K562 (cell line): ENCODE results near the gene WASHC3. TPM values are rescaled to one million over a fixed set of nuclear protein-coding genes. Genes with fewer than 3 reads are reported as not detected.

Experiments
- ATAC-seq: fragments of 200-7000 bp; cut with Tn5 transposase; 3 replicates; pipeline ENCODE4 v1.9.1; 2020; ENCODE audit warnings: moderate library complexity
- BruUV-seq: library from RNA; stranded (reverse); fragments of 400-500 nt; replicated peaks from 2 replicates; lab custom pipeline; 2021; lab: Mats Ljungman, UMichigan
- CTCF ChIA-PET: fragments of 300-600 bp; formaldehyde crosslinking; extraction: SDS; loops from one replicate; lab custom pipeline; 2021; ENCODE audit warnings: low intra/inter-chr PET ratio; lab: Yijun Ruan, JAX
- POLR2A ChIA-PET: fragments of 300-600, 350-650 bp; sonication (Branson Sonifier 250); formaldehyde crosslinking; extraction: SDS; loops from one replicate; lab custom pipeline; 2021; ENCODE audit warnings: antibody characterized with exemption, inconsistent platforms; lab: Yijun Ruan, JAX
- DNase-seq, 4 experiments: peaks; one replicate each; pipeline versions ENCODE4 v3.0.0 to v3.0.0-alpha.2; 2011 to 2018; ENCODE audit warnings: low spot score in 3 of 4, mixed read lengths in 3 of 4; ENCODE audit errors: extremely low read depth in 1 of 4
- FAIRE-seq: peaks from 2 replicates; lab custom pipeline; 2011; peaks lifted over from hg19 to GRCh38; lab: Jason Lieb, UNC
- H2AFZ ChIP-seq: 2 replicates; pipeline ENCODE4 v1.6.0; 2011; ENCODE audit warnings: low read depth, low read length, control low read depth, inconsistent platforms
- H3K27ac ChIP-seq: fragments of 200-600 bp; 3 replicates; pipeline ENCODE4 v1.8.0; 2011; ENCODE audit warnings: low read depth, mild to moderate bottlenecking, control low read depth, inconsistent platforms, low read length, moderate library complexity, mixed read lengths; ENCODE audit errors: extremely low read depth
- H3K27me3 ChIP-seq, 2 experiments: fragments of 300-600 bp in 1 of 2; 2 replicates in 1 of 2; 3 replicates in 1 of 2; pipeline versions ENCODE4 v1.6.0 to v1.8.0; 2011; ENCODE audit warnings: inconsistent platforms in 2 of 2, low read length in 2 of 2, mild to moderate bottlenecking in 1 of 2, mixed read lengths in 1 of 2, moderate library complexity in 1 of 2; ENCODE audit not compliant: control insufficient read depth in 2 of 2, insufficient read depth in 2 of 2
- H3K36me3 ChIP-seq: fragments of 300-600 bp; 3 replicates; pipeline ENCODE4 v1.8.0; 2011; ENCODE audit warnings: mild to moderate bottlenecking, low read length, inconsistent platforms; ENCODE audit not compliant: control insufficient read depth, insufficient read depth
- H3K4me1 ChIP-seq, 2 experiments: fragments of 200-600 bp in 1 of 2; replicated peaks in 1 of 2; 2 replicates in 1 of 2; 3 replicates in 1 of 2; pipeline versions ENCODE4 v1.5.1 to v1.8.0; 2011; ENCODE audit warnings: inconsistent platforms in 2 of 2, low read length in 2 of 2, mild to moderate bottlenecking in 1 of 2, mixed read lengths in 1 of 2, moderate library complexity in 1 of 2; ENCODE audit not compliant: control insufficient read depth in 2 of 2, insufficient read depth in 2 of 2
- H3K4me2 ChIP-seq: 2 replicates; pipeline ENCODE4 v1.6.1; 2011; ENCODE audit warnings: low read length, control low read depth, inconsistent platforms, mixed read lengths; ENCODE audit not compliant: insufficient read depth
- H3K4me3 ChIP-seq: fragments of 200-600 bp; sonication (generic), shearing (Covaris generic); 2 replicates; pipeline ENCODE4 v1.5.1; 2016; ENCODE audit warnings: control low read depth, inconsistent platforms
- H3K79me2 ChIP-seq: fragments of 200-600 bp; 3 replicates; pipeline ENCODE4 v1.8.0; 2011; ENCODE audit warnings: low read length, inconsistent platforms; ENCODE audit not compliant: control insufficient read depth, insufficient read depth
- H3K9ac ChIP-seq, 2 experiments: 2 replicates each; pipeline versions ENCODE4 v1.6.0 to v1.6.1; 2011; ENCODE audit warnings: low read depth in 2 of 2, low read length in 2 of 2, control low read depth in 1 of 2, inconsistent platforms in 1 of 2, mild to moderate bottlenecking in 1 of 2, mixed read lengths in 1 of 2; ENCODE audit not compliant: insufficient read depth in 1 of 2
- H3K9me1 ChIP-seq: one replicate; pipeline ENCODE4 v1.6.0; 2011; ENCODE audit warnings: inconsistent platforms, mild to moderate bottlenecking, low read length, moderate library complexity; ENCODE audit not compliant: control insufficient read depth, insufficient read depth
- H3K9me3 ChIP-seq: replicated peaks from 2 replicates; pipeline ENCODE4 v1.5.1; 2011; ENCODE audit warnings: low read depth, low read length, inconsistent platforms; ENCODE audit not compliant: control insufficient read depth, insufficient read depth
- H4K20me1 ChIP-seq: replicated peaks from 2 replicates; pipeline ENCODE4 v1.6.1; 2011; ENCODE audit warnings: low read length, inconsistent platforms, mixed read lengths; ENCODE audit not compliant: control insufficient read depth, insufficient read depth
- BHLHE40 ChIP-seq: IDR thresholded peaks from 2 replicates; pipeline ENCODE4 v1.6.1; 2011; ENCODE audit warnings: low read length, improper control_type of control experiment
- BMI1 ChIP-seq: fragments of 150-350 bp; IDR thresholded peaks from 2 replicates; pipeline ENCODE4 v1.6.1; 2014; ENCODE audit warnings: low read length
- ELF2 ChIP-seq: fragments of 250-450 bp; sonication (Bioruptor Pico); IDR thresholded peaks from 2 replicates; pipeline ENCODE4 v1.5.0; 2021; ENCODE audit warnings: mild to moderate bottlenecking
- KDM5B ChIP-seq: fragments of 200-600 bp; sonication (generic); IDR thresholded peaks from 2 replicates; pipeline ENCODE4 v1.6.1; 2012; ENCODE audit warnings: low read depth, mild to moderate bottlenecking, moderate library complexity, low read length, control low read depth, inconsistent platforms; ENCODE audit not compliant: insufficient replicate concordance
- MCM5 ChIP-seq: fragments of 450-650 bp; IDR thresholded peaks from 2 replicates; pipeline ENCODE4 v1.6.1; 2016; ENCODE audit warnings: low read depth
- SMARCB1 ChIP-seq: IDR thresholded peaks from 2 replicates; pipeline ENCODE4 v1.6.1; 2011; ENCODE audit warnings: improper control_type of control experiment, low read depth; ENCODE audit not compliant: insufficient read length
- YBX1 ChIP-seq: fragments of 450-650 bp; IDR thresholded peaks from 2 replicates; pipeline ENCODE4 v1.7.1; 2016; ENCODE audit warnings: mild to moderate bottlenecking
- ZBTB11 ChIP-seq, 3 experiments: fragments of 200-800 bp in 1 of 3; fragments of 250-450 bp in 1 of 3; fragments of 450-650 bp in 1 of 3; sonication (Bioruptor Pico) in 1 of 3; sonication (Bioruptor generic) in 1 of 3; formaldehyde crosslinking in 1 of 3; IDR thresholded peaks; 2 replicates each; pipeline versions ENCODE4 v1.6.1 to v1.8.0; 2016 to 2022; ENCODE audit warnings: mild to moderate bottlenecking in 2 of 3, missing genetic modification characterization in 2 of 3, missing compliant biosample characterization in 1 of 3, moderate library complexity in 1 of 3
- ZBTB17 ChIP-seq: fragments of 450-650 bp; formaldehyde crosslinking; IDR thresholded peaks from 2 replicates; pipeline ENCODE4 v1.4.0; 2020; ENCODE audit warnings: mild to moderate bottlenecking
- ZNF146 ChIP-seq: IDR thresholded peaks from one replicate; pipeline ENCODE4 v1.6.1; 2018; ENCODE audit warnings: missing compliant biosample characterization; ENCODE audit not compliant: unreplicated experiment
- ZNF277 ChIP-seq: fragments of 250-450 bp; sonication (Bioruptor Pico); IDR thresholded peaks from 2 replicates; pipeline ENCODE4 v1.8.0; 2022; ENCODE audit warnings: inconsistent platforms, mild to moderate bottlenecking, moderate library complexity, borderline replicate concordance
- ZNF280B ChIP-seq: fragments of 250-450 bp; sonication (Bioruptor Pico); IDR thresholded peaks from 2 replicates; pipeline ENCODE4 v1.5.1; 2021; ENCODE audit warnings: mild to moderate bottlenecking
- ZNF354B ChIP-seq: fragments of 250-450 bp; sonication (Bioruptor Pico); IDR thresholded peaks from 2 replicates; pipeline ENCODE4 v1.4.0; 2020
- ZNF431 ChIP-seq: sonication (generic); formaldehyde crosslinking; IDR thresholded peaks from 2 replicates; pipeline ENCODE4 v1.8.0; 2022; ENCODE audit warnings: mild to moderate bottlenecking, missing genetic modification reagents
- ZNF699 ChIP-seq: fragments of 250-450 bp; sonication (Bioruptor Pico); IDR thresholded peaks from 2 replicates; pipeline ENCODE4 v1.8.0; 2021; ENCODE audit warnings: mild to moderate bottlenecking, moderate library complexity; ENCODE audit not compliant: insufficient replicate concordance
- ZNF764 ChIP-seq: fragments of 250-450 bp; sonication (Bioruptor Pico); IDR thresholded peaks from 2 replicates; pipeline ENCODE4 v1.4.0; 2020; ENCODE audit warnings: low read depth, mild to moderate bottlenecking, moderate library complexity
- ZZZ3 ChIP-seq: fragments of 450-650 bp; IDR thresholded peaks from 2 replicates; pipeline ENCODE4 v1.6.1; 2016; ENCODE audit warnings: antibody characterized with exemption, mild to moderate bottlenecking, moderate library complexity
- WGBS: fragments of 100-300 bp; shearing (Covaris generic); methylation state at CpG from one replicate; pipeline ENCODE4 v1.1.6; 2016; ENCODE audit warnings: low coverage, mixed read lengths; ENCODE audit not compliant: insufficient coverage; ENCODE audit errors: missing lambda C conversion rate; 5-methylcytosine and 5-hydroxymethylcytosine counted together
- in situ Hi-C: fragments of 300-500 bp; cut with MboI; formaldehyde crosslinking; loops from 4 replicates; pipeline ENCODE4 v1.15.0; 2018; ENCODE audit warnings: inconsistent platforms, mixed read lengths
- intact Hi-C: fragments of 100-400 bp; cut with micrococcal nuclease; formaldehyde crosslinking; loops from 2 replicates; pipeline ENCODE4 v1.14.2; 2022
- polyA plus RNA-seq, 8 experiments: library from polyadenylated mRNA; depleted of rRNA in 4 of 8; stranded (reverse) in 5 of 8; unstranded in 3 of 8; fragments of >200 nt; fragmentation: Nextera tagmentation in 2 of 8; fragmentation: Illumina TruSeq in 1 of 8; extraction: Ambion mirVana in 2 of 8; extraction: Trizol in 1 of 8; gene quantifications; 2 replicates each; pipeline versions ENCODE4 v1.2.1 to v1.2.3, GENCODE V29; 2011 to 2014; ENCODE audit warnings: inconsistent platforms in 1 of 8, missing spikeins in 1 of 8
- total RNA-seq, 7 experiments: library from RNA; depleted of rRNA in 6 of 7; stranded (reverse); fragments of >200 nt in 6 of 7; fragmentation: Illumina TruSeq in 2 of 7; extraction: Trizol in 2 of 7; gene quantifications; 2 replicates each; pipeline versions ENCODE4 v1.2.1 to v1.2.3, GENCODE V29; 2011 to 2021; ENCODE audit warnings: low replicate concordance in 1 of 7

WASHC3 gene
- total and polyA plus RNA-seq, 9 of the 15 experiments (the other 6 are each of a cell fraction or from before 2014, with no cell fraction given), result 14.3 to 74.9 (median 35.1) TPM

- ATAC-seq (no peak), DNase-seq (no peak), FAIRE-seq (no peak)
- no peak for TF ChIP-seq ZZZ3
- TF ChIP-seq ZNF431 (CRISPR knock-in tag), result no peak
- no peak for TF ChIP-seq SMARCB1
- no peak for TF ChIP-seq ZNF146 (CRISPR knock-in tag)
- TF ChIP-seq ZNF764 (CRISPR knock-in tag), result no peak
- no peak for TF ChIP-seq YBX1
- TF ChIP-seq ZBTB17 (CRISPR knock-in tag), result no peak
- TF ChIP-seq ZNF699, result no peak
- TF ChIP-seq ELF2, result no peak
- no peak for TF ChIP-seq ZNF280B
- no peak for TF ChIP-seq BMI1
- TF ChIP-seq MCM5, result no peak
- TF ChIP-seq ZNF354B (CRISPR knock-in tag), result no peak
- no peak for TF ChIP-seq ZNF277
- no peak for TF ChIP-seq ZBTB11 (CRISPR knock-in tag; IDR thresholded peaks at IDR 0.05)
- TF ChIP-seq KDM5B, result no peak
- no peak for TF ChIP-seq BHLHE40
- in situ Hi-C loops, result no loop called here
- Histone ChIP-seq H3K4me1 (no peaks in the 10 kb centered on the region), H3K36me3 (no peaks in the 10 kb centered on the region), H3K27me3 (no peaks in the 10 kb centered on the region), H3K79me2 (no peaks in the 10 kb centered on the region), H3K9me3 (no peaks in the 10 kb centered on the region), H3K9ac (no peak overlapping the region), H3K4me2 (no peak overlapping the region), H3K27ac (no peak overlapping the region), H3K4me3 (no peak overlapping the region), H4K20me1 (no peaks in the 10 kb centered on the region), H2AFZ (no peak overlapping the region), H3K9me1 (no peaks in the 10 kb centered on the region)
- no TSS peak for BruUV-seq
- intact Hi-C loops, result no loop called here
- CTCF ChIA-PET, result no interaction called here
- WGBS, result 0% methylated on average over 1 of the region's 1 CpG
- POLR2A ChIA-PET, result interaction anchor here (0.6 to 1.1 kb wide), 4 partner anchors 10 to 34 kb away, joined by 3 read pairs; no protein-coding TSS in a partner anchor
Measured at GRCh38 chr12:102008615-102009126, 53.1 kb downstream of the WASHC3 start.
